HT1080 (cell line): ENCODE measurements around the gene TMEM127. TPM values are rescaled to one million over a fixed set of nuclear protein-coding genes. Genes with fewer than 3 reads are reported as not detected.
"Not testable (repeated sequence)": the region's sequence is repeated elsewhere in the genome, so short reads cannot be mapped to it uniquely, and the experiment has no call there.

Experiments
- DNase-seq: peaks from one replicate; pipeline ENCODE4 v3.0.0-alpha.2; 2015; ENCODE audit warnings: low read depth
- total RNA-seq: library from RNA; depleted of rRNA; stranded (reverse); fragments of >200 nt; shearing (Covaris generic); gene quantifications from 2 replicates; pipeline ENCODE4 v1.2.3, GENCODE V29; 2014

The TMEM127 gene
- total RNA-seq, 1 experiment from 2014 or later = 24.2 TPM

- peak; percentile 84 for DNase-seq
Observed at GRCh38 chr2:96241900-96242611, 23.7 kb downstream of the TMEM127 start.

- no peak for DNase-seq
Observed at GRCh38 chr2:96241227-96241626, 24.6 kb downstream of the TMEM127 start.

GRCh38 chr2:96240341-96241038 lies 25.3 kb downstream of the TMEM127 start:
- DNase-seq = no peak

GRCh38 chr2:96239745-96240264 lies 26.0 kb downstream of the TMEM127 start:
- no peak for DNase-seq

GRCh38 chr2:96239091-96239490 lies 26.7 kb downstream of the TMEM127 start:
- no peak for DNase-seq

GRCh38 chr2:96238266-96238665 lies 27.5 kb downstream of the TMEM127 start:
- no peak for DNase-seq

- no peak for DNase-seq
Observed at GRCh38 chr2:96236882-96237281, 28.9 kb downstream of the TMEM127 start.

- DNase-seq = no peak
Observed at GRCh38 chr2:96233880-96234316, 31.9 kb downstream of the TMEM127 start.

GRCh38 chr2:96233436-96233835 lies 32.4 kb downstream of the TMEM127 start:
- DNase-seq = no peak

GRCh38 chr2:96231316-96231715 lies 34.5 kb downstream of the TMEM127 start:
- DNase-seq = no peak

GRCh38 chr2:96225016-96225533 lies 40.7 kb downstream of the TMEM127 start:
- no peak for DNase-seq

GRCh38 chr2:96221106-96221505 lies 44.7 kb downstream of the TMEM127 start:
- not testable (repeated sequence) for DNase-seq

GRCh38 chr2:96219959-96220358 lies 45.8 kb downstream of the TMEM127 start:
- not testable (repeated sequence) for DNase-seq

GRCh38 chr2:96218508-96219131 lies 47.2 kb downstream of the TMEM127 start:
- no peak for DNase-seq

GRCh38 chr2:96214554-96214953 lies 51.2 kb downstream of the TMEM127 start:
- no peak for DNase-seq

GRCh38 chr2:96213379-96213778 lies 52.4 kb downstream of the TMEM127 start:
- DNase-seq = no peak

- DNase-seq = no peak
Observed at GRCh38 chr2:96212339-96212738, 53.5 kb downstream of the TMEM127 start.

- no peak for DNase-seq
Observed at GRCh38 chr2:96209729-96210085, 56.1 kb downstream of the TMEM127 start.

GRCh38 chr2:96209011-96209728 lies 56.6 kb downstream of the TMEM127 start:
- DNase-seq = no peak

GRCh38 chr2:96208143-96209010 lies 57.4 kb downstream of the TMEM127 start, which contains the start of gene STARD7:
Gene STARD7 (minus strand): TSS chr2:96208827. CDS start chr2:96208434, 393 bp downstream.
- DNase-seq = peak; percentile 93
